WTC11 (cell line): ENCODE data around the gene CMKLR1. TPM values are rescaled to one million over a fixed set of nuclear protein-coding genes. Genes with fewer than 3 reads are reported as not detected.

Experiments used
- ATAC-seq: fragments of 200-7000 bp; cut with Tn5 transposase; 2 replicates; pipeline ENCODE4 v1.10.0; 2021; ENCODE audit warnings: mild to moderate bottlenecking, moderate library complexity
- CTCF ChIA-PET: fragments of 300-600 bp; sonication (Branson Sonifier 250); formaldehyde crosslinking; loops from one replicate; lab custom pipeline; 2021; ENCODE audit warnings: antibody characterized with exemption; lab: Charles Lee
- POLR2A ChIA-PET: fragments of 350-600 bp; sonication (Branson Sonifier 250); formaldehyde crosslinking; loops from one replicate; lab custom pipeline; 2021; ENCODE audit warnings: antibody characterized with exemption; lab: Charles Lee
- DNase-seq: peaks from one replicate; pipeline ENCODE4 v3.0.0; 2021; ENCODE audit warnings: low spot score
- H3K27ac Mint-ChIP-seq: 2 replicates; pipeline ENCODE4 v1.8.0; 2021; ENCODE audit warnings: mixed read lengths
- H3K27me3 Mint-ChIP-seq: 2 replicates; pipeline ENCODE4 v1.8.0; 2021; ENCODE audit warnings: low read depth, mild to moderate bottlenecking, moderate library complexity, mixed read lengths
- H3K36me3 Mint-ChIP-seq: 2 replicates; pipeline ENCODE4 v1.8.0; 2021; ENCODE audit warnings: mixed read lengths
- H3K4me1 Mint-ChIP-seq: 2 replicates; pipeline ENCODE4 v1.8.0; 2022; ENCODE audit warnings: mixed read lengths
- H3K4me3 Mint-ChIP-seq: 2 replicates; pipeline ENCODE4 v1.8.0; 2021; ENCODE audit warnings: mild to moderate bottlenecking, moderate library complexity, mixed read lengths
- H3K9me3 Mint-ChIP-seq: 2 replicates; pipeline ENCODE4 v1.8.0; 2021; ENCODE audit warnings: mixed read lengths
- CBFB ChIP-seq: sonication (generic); formaldehyde crosslinking; IDR thresholded peaks from 2 replicates; pipeline ENCODE4 v1.8.1; 2022; ENCODE audit warnings: mild to moderate bottlenecking, low read depth, missing genetic modification reagents
- ETV6 ChIP-seq: sonication (generic); formaldehyde crosslinking; IDR thresholded peaks from 2 replicates; pipeline ENCODE4 v1.8.1; 2022; ENCODE audit warnings: mild to moderate bottlenecking, missing genetic modification reagents
- FOXP4 ChIP-seq: sonication (generic); formaldehyde crosslinking; IDR thresholded peaks from 2 replicates; pipeline ENCODE4 v1.8.0; 2022; ENCODE audit warnings: mild to moderate bottlenecking, missing genetic modification reagents
- GRHL2 ChIP-seq: fragments of 250-450 bp; sonication (Bioruptor Pico); IDR thresholded peaks from 2 replicates; pipeline ENCODE4 v1.8.0; 2022; ENCODE audit warnings: mild to moderate bottlenecking, moderate library complexity; ENCODE audit not compliant: insufficient replicate concordance, severe bottlenecking
- NR1H2 ChIP-seq: sonication (generic); formaldehyde crosslinking; IDR thresholded peaks from 2 replicates; pipeline ENCODE4 v1.9.0; 2021; ENCODE audit warnings: mild to moderate bottlenecking, moderate library complexity, missing genetic modification reagents
- RELA ChIP-seq: sonication (generic); formaldehyde crosslinking; IDR thresholded peaks from 2 replicates; pipeline ENCODE4 v1.8.1; 2022; ENCODE audit warnings: missing genetic modification reagents, mild to moderate bottlenecking, borderline replicate concordance
- TEAD1 ChIP-seq: sonication (generic); formaldehyde crosslinking; IDR thresholded peaks from 2 replicates; pipeline ENCODE4 v1.8.0; 2022; ENCODE audit warnings: mild to moderate bottlenecking, missing genetic modification reagents
- ZBTB43 ChIP-seq: sonication (generic); formaldehyde crosslinking; IDR thresholded peaks from 2 replicates; pipeline ENCODE4 v1.8.1; 2023; ENCODE audit warnings: mild to moderate bottlenecking, missing genetic modification reagents
- ZNF232 ChIP-seq: sonication (generic); formaldehyde crosslinking; IDR thresholded peaks from 2 replicates; pipeline ENCODE4 v1.8.0; 2022; ENCODE audit warnings: mild to moderate bottlenecking, missing genetic modification reagents
- ZNF281 ChIP-seq: sonication (generic); formaldehyde crosslinking; IDR thresholded peaks from 2 replicates; pipeline ENCODE4 v1.8.0; 2023; ENCODE audit warnings: mild to moderate bottlenecking, missing genetic modification reagents
- ZNF396 ChIP-seq: fragments of 250-450 bp; sonication (Bioruptor Pico); IDR thresholded peaks from 2 replicates; pipeline ENCODE4 v1.8.0; 2021; ENCODE audit warnings: mild to moderate bottlenecking, moderate library complexity, borderline replicate concordance
- total RNA-seq: library from RNA; stranded (reverse); gene quantifications from 3 replicates; pipeline ENCODE4 v1.2.3, GENCODE V29; 2021
- TF ChIP-seq, protein P1 (sequence below): fragments of 250-450 bp; sonication (Bioruptor Pico); IDR thresholded peaks from 2 replicates; pipeline ENCODE4 v1.9.0; 2021; ENCODE audit warnings: moderate library complexity, mild to moderate bottlenecking, inconsistent platforms, borderline replicate concordance
- TF ChIP-seq, protein P2 (sequence below): fragments of 250-450 bp; sonication (Bioruptor Pico); IDR thresholded peaks from 2 replicates; pipeline ENCODE4 v1.9.0; 2021; ENCODE audit warnings: mild to moderate bottlenecking
- TF ChIP-seq, protein P3 (sequence below): sonication (generic); formaldehyde crosslinking; conservative IDR thresholded peaks from 2 replicates; pipeline ENCODE4 v1.8.1; 2022; ENCODE audit warnings: mild to moderate bottlenecking, missing genetic modification reagents
- TF ChIP-seq, protein P4 (sequence below): sonication (generic); formaldehyde crosslinking; IDR thresholded peaks from 2 replicates; pipeline ENCODE4 v1.8.1; 2022; ENCODE audit warnings: mild to moderate bottlenecking, moderate library complexity, missing genetic modification reagents

The CMKLR1 gene
- total RNA-seq, 1 experiment from 2014 or later: 1.6 TPM

DNA sequence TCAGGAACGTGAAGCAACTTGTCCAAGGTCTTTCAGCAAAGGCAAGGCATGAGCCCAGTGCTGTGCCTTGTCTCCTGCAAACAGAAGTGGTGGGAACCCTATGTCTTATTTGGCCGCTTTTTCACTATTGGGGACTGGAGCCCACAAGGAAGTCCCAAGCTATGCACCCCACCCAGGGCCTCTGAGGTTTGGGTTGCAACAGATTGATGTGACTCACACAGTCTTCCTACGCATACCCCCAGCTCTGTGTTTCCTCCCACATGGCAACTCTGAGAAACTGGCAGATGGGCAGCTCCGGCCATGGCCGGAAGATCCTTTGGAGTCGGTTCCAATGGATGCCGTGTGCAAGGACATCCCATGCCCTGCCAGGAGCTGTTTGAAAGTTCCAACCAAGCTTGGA is 28.3 kb upstream of the CMKLR1 start:
- peaks cover under 1% of the 10 kb centered on the region; the same call in 1 of the 2 replicates for H3K36me3 Mint-ChIP-seq
- DNase-seq (no peak), ATAC-seq (no peak)
- TF ChIP-seq FOXP4 (CRISPR knock-in tag) (no peak), ZNF232 (CRISPR knock-in tag) (no peak), ZBTB43 (CRISPR knock-in tag) (no peak), ETV6 (no peak), TEAD1 (no peak)
- H3K27ac Mint-ChIP-seq: no peak overlapping the region
- H3K9me3 Mint-ChIP-seq: peaks cover 9% of the 10 kb centered on the region
- ChIA-PET POLR2A (no interaction called here), CTCF (no interaction called here)
- peaks cover 10% of the 10 kb centered on the region for H3K4me1 Mint-ChIP-seq
- H3K27me3 Mint-ChIP-seq: no peaks in the 10 kb centered on the region
- H3K4me3 Mint-ChIP-seq: no peak overlapping the region

- Mint-ChIP-seq H3K36me3 (no peaks in the 10 kb centered on the region), H3K4me3 (no peak overlapping the region), H3K27me3 (no peaks in the 10 kb centered on the region), H3K27ac (no peak overlapping the region), H3K4me1 (peaks cover 10% of the 10 kb centered on the region), H3K9me3 (peaks cover 8% of the 10 kb centered on the region)
- POLR2A ChIA-PET: no interaction called here
- no peak for DNase-seq
- ATAC-seq: no peak
- TF ChIP-seq, protein P1, sequence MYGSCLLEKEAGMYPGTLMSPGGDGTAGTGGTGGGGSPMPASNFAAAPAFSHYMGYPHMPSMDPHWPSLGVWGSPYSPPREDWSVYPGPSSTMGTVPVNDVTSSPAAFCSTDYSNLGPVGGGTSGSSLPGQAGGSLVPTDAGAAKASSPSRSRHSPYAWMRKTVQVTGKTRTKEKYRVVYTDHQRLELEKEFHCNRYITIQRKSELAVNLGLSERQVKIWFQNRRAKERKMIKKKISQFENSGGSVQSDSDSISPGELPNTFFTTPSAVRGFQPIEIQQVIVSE (CRISPR knock-in tag): no peak
- TF ChIP-seq ZNF396 (CRISPR knock-in tag) (no peak), RELA (CRISPR knock-in tag) (no peak), GRHL2 (CRISPR knock-in tag) (no peak), NR1H2 (no peak), ZNF281 (no peak), CBFB (CRISPR knock-in tag) (no peak), ZNF232 (CRISPR knock-in tag) (no peak)
- TF ChIP-seq, protein P2, sequence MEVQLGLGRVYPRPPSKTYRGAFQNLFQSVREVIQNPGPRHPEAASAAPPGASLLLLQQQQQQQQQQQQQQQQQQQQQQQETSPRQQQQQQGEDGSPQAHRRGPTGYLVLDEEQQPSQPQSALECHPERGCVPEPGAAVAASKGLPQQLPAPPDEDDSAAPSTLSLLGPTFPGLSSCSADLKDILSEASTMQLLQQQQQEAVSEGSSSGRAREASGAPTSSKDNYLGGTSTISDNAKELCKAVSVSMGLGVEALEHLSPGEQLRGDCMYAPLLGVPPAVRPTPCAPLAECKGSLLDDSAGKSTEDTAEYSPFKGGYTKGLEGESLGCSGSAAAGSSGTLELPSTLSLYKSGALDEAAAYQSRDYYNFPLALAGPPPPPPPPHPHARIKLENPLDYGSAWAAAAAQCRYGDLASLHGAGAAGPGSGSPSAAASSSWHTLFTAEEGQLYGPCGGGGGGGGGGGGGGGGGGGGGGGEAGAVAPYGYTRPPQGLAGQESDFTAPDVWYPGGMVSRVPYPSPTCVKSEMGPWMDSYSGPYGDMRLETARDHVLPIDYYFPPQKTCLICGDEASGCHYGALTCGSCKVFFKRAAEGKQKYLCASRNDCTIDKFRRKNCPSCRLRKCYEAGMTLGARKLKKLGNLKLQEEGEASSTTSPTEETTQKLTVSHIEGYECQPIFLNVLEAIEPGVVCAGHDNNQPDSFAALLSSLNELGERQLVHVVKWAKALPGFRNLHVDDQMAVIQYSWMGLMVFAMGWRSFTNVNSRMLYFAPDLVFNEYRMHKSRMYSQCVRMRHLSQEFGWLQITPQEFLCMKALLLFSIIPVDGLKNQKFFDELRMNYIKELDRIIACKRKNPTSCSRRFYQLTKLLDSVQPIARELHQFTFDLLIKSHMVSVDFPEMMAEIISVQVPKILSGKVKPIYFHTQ (CRISPR knock-in tag): no peak
- TF ChIP-seq, protein P3, sequence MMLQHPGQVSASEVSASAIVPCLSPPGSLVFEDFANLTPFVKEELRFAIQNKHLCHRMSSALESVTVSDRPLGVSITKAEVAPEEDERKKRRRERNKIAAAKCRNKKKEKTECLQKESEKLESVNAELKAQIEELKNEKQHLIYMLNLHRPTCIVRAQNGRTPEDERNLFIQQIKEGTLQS: no peak
- TF ChIP-seq, protein P4, sequence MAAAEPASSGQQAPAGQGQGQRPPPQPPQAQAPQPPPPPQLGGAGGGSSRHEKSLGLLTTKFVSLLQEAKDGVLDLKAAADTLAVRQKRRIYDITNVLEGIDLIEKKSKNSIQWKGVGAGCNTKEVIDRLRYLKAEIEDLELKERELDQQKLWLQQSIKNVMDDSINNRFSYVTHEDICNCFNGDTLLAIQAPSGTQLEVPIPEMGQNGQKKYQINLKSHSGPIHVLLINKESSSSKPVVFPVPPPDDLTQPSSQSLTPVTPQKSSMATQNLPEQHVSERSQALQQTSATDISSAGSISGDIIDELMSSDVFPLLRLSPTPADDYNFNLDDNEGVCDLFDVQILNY (CRISPR knock-in tag): no peak
- CTCF ChIA-PET: no interaction called here
Measured at GRCh38 chr12:108365324-108365723, 26.2 kb upstream of the CMKLR1 start.
